Common myeloid progenitor, CD34-positive (primary cell): ENCODE measurements around the gene UGCG.
A peak's percentile ranks its signal among the peaks of the same experiment; 100 is the strongest.

Source experiments
- CTCF ChIA-PET: fragments of 350-600 bp; sonication (Branson Sonifier 250); formaldehyde crosslinking; loops from one replicate; lab custom pipeline; 2021; ENCODE audit warnings: antibody characterized with exemption; lab: Charles Lee
- POLR2A ChIA-PET: fragments of 350-600 bp; sonication (Branson Sonifier 250); formaldehyde crosslinking; loops from one replicate; lab custom pipeline; 2021; ENCODE audit warnings: antibody characterized with exemption; lab: Charles Lee
- DNase-seq, 3 donors: peaks; one replicate each; pipeline versions ENCODE4 v3.0.0 to v3.0.0-alpha.2; 2013
- H3K27ac ChIP-seq, 2 experiments: 1 replicate in 1 of 2; 2 replicates in 1 of 2; pipeline ENCODE4 v1.7.0; 2013; ENCODE audit warnings: inconsistent platforms in 2 of 2, low read length in 2 of 2, mild to moderate bottlenecking in 2 of 2, low read depth in 1 of 2, moderate library complexity in 1 of 2; ENCODE audit not compliant: severe bottlenecking in 2 of 2, insufficient read depth in 1 of 2, poor library complexity in 1 of 2
- H3K27me3 ChIP-seq, 5 experiments: replicated peaks in 2 of 5; 1 replicate in 3 of 5; 2 replicates in 2 of 5; pipeline versions ENCODE4 v1.6.1 to v1.7.0; 2013; ENCODE audit warnings: low read length in 4 of 5, mild to moderate bottlenecking in 2 of 5, moderate library complexity in 2 of 5, inconsistent platforms in 1 of 5; ENCODE audit not compliant: insufficient read depth in 5 of 5, control insufficient read depth in 4 of 5
- H3K36me3 ChIP-seq, 4 experiments: 1 replicate in 2 of 4; 2 replicates in 2 of 4; pipeline versions ENCODE4 v1.6.1 to v1.7.0; 2013; ENCODE audit warnings: low read length in 3 of 4, control low read depth in 1 of 4, mild to moderate bottlenecking in 1 of 4; ENCODE audit not compliant: control insufficient read depth in 4 of 4, insufficient read depth in 4 of 4
- H3K4me1 ChIP-seq, 4 experiments: 1 replicate in 3 of 4; 2 replicates in 1 of 4; pipeline versions ENCODE4 v1.6.1 to v1.7.1; 2013; ENCODE audit warnings: low read length in 3 of 4, mild to moderate bottlenecking in 3 of 4, control low read depth in 1 of 4, inconsistent platforms in 1 of 4, moderate library complexity in 1 of 4; ENCODE audit not compliant: control insufficient read depth in 4 of 4, insufficient read depth in 4 of 4; ENCODE audit errors: control extremely low read depth in 1 of 4
- H3K4me3 ChIP-seq, 7 experiments: 1 replicate in 4 of 7; 2 replicates in 3 of 7; pipeline versions ENCODE4 v1.5.1 to v1.7.0; 2013; ENCODE audit warnings: mild to moderate bottlenecking in 7 of 7, low read length in 6 of 7, moderate library complexity in 6 of 7, inconsistent platforms in 2 of 7, low read depth in 2 of 7, control low read depth in 1 of 7; ENCODE audit not compliant: insufficient read depth in 4 of 7, control insufficient read depth in 1 of 7; ENCODE audit errors: extremely low read depth in 1 of 7
- H3K9me3 ChIP-seq, 5 experiments: 1 replicate in 4 of 5; 2 replicates in 1 of 5; pipeline versions ENCODE4 v1.6.1 to v1.7.1; 2013; ENCODE audit warnings: low read length in 4 of 5, mild to moderate bottlenecking in 2 of 5, inconsistent platforms in 1 of 5, low read depth in 1 of 5, moderate library complexity in 1 of 5; ENCODE audit not compliant: control insufficient read depth in 4 of 5, insufficient read depth in 2 of 5; ENCODE audit errors: control extremely low read depth in 1 of 5
- WGBS: methylation state at CpG from one replicate; pipeline ENCODE4 v1.1.5; 2013; ENCODE audit not compliant: insufficient coverage; 5-methylcytosine and 5-hydroxymethylcytosine counted together

UGCG gene

DNA sequence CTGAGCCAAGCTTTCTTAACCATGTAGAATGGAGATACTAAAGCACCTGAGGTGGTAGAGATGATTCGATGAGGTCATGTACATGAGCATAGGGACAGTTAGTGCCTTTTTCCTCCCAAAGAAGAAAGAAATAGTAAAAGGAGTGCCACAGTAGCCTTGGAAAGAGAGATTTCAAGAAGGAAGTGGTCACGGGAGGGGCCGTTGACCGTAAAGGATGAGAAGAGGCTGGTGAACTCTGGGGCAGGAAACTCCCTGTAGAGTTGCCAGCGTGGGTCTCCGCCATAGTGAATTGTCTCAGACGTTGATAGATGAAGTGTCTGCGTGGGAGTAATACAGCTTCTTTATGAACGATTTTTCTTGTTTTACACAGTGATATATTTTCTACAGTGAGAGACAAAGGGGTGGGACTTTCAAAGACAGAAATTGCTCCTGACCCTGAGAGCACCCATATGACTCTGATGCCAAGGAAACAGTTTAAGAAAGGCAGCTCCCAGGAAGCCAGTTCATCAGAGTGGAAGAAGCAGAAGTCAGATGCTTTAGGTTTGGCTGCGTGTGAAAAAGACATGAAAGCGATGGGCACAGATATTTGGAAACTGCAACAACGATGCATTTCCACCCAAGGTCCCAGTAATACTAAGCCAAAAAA is 41.3 kb downstream of the UGCG start:
- ChIA-PET POLR2A (no interaction called here), CTCF (interaction anchor here (0.6 kb wide), 1 partner anchor 843 kb away, joined by 4 read pairs; no protein-coding TSS in a partner anchor)
- peak overlapping the region in 1 of 7 experiments; percentile 31 for H3K4me3 ChIP-seq
- peak; percentile 11 to 71 (median 63) for DNase-seq
- H3K4me1 ChIP-seq: peaks cover 3 to 14% (median 10%) of the 10 kb centered on the region in 4 experiments
- peaks cover 0 to 1% (median 0%) of the 10 kb centered on the region in 5 experiments for H3K27me3 ChIP-seq
- WGBS: 35% methylated on average over 9 of the region's 12 CpGs
- H3K9me3 ChIP-seq: no peaks in the 10 kb centered on the region
- H3K36me3 ChIP-seq: peaks cover 0 to 5% (median 0%) of the 10 kb centered on the region in 4 experiments
- no peak overlapping the region for H3K27ac ChIP-seq

DNA sequence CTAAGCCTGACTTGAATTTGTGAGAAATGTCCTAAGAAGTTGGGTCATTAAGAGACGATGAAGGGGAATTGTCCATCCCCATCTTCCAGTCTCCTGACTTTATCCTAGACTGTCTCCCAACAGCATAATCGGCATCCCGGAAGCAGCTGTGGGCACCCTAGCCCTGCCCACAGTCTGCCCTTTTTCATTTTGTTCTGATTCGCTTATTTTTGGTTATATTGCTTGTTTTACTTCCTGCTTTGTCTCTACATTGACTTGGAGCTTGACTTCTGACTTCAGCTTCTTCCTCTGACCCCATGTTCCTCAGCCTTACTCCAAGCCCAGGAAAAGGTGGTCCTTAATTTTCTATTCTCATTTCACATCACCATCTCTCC is 41.8 kb downstream of the UGCG start:
- peaks cover 0 to 5% (median 0%) of the 10 kb centered on the region in 5 experiments for H3K27me3 ChIP-seq
- H3K4me1 ChIP-seq: peaks cover 3 to 14% (median 10%) of the 10 kb centered on the region in 4 experiments
- H3K27ac ChIP-seq: no peak overlapping the region
- no peaks in the 10 kb centered on the region for H3K9me3 ChIP-seq
- WGBS: 91% methylated on average over 4 of the region's 4 CpGs
- CTCF ChIA-PET: interaction anchor here (0.6 kb wide), 1 partner anchor 843 kb away, joined by 4 read pairs; no protein-coding TSS in a partner anchor
- POLR2A ChIA-PET: no interaction called here
- H3K36me3 ChIP-seq: peaks cover 0 to 2% (median 0%) of the 10 kb centered on the region in 4 experiments
- no peak overlapping the region for H3K4me3 ChIP-seq
- DNase-seq: no peak

DNA sequence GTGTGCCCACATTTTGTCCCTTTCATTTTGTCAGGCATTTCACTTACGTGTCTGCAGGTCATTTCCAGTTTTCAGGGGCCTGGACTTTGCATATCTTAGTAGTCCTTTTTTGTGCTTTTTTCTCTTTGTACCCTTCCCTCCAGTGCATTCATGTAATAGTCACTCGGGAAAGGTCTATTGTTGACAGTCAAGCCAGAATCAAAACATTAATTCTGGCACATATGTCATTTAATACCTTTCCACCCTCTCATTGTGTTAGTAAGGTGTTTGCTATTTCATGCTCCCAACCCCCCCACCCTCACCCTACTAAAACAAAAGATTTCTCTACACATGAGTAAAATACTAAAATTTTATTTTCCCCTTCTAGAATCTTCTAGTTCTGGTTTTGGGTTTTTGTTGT is 42.7 kb downstream of the UGCG start:
- no peak for DNase-seq
- no peaks in the 10 kb centered on the region for H3K9me3 ChIP-seq
- ChIA-PET CTCF (no interaction called here), POLR2A (no interaction called here)
- peaks cover 3 to 14% (median 10%) of the 10 kb centered on the region in 4 experiments for H3K4me1 ChIP-seq
- no peak overlapping the region for H3K27ac ChIP-seq
- no peak overlapping the region for H3K4me3 ChIP-seq
- WGBS: 88% methylated on average over 1 of the region's 2 CpGs
- peaks cover 0 to 5% (median 0%) of the 10 kb centered on the region in 5 experiments for H3K27me3 ChIP-seq
- H3K36me3 ChIP-seq: no peaks in the 10 kb centered on the region

DNA sequence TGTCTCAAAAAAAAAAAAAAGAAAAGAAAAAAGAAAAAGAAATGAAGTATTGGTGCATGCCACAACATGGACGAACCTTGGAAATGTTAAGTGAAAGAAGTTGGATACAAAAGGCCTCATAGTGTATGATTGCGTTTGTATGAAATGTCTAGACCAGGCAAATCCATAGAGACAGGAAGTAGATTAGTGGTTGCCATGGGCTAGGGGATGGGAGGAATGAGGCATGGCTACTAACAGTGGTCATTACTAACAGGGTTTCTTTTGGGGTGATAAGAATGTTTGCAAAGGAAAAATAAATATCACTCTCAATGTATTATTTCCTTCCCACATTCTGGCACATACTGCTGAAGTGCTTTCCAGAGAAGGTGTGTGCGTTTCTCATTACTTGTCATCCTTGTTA is 44.1 kb downstream of the UGCG start:
- no peaks in the 10 kb centered on the region for H3K36me3 ChIP-seq
- H3K4me3 ChIP-seq: no peak overlapping the region
- peaks cover 0 to 10% (median 2%) of the 10 kb centered on the region in 5 experiments for H3K27me3 ChIP-seq
- H3K27ac ChIP-seq: no peak overlapping the region
- peaks cover 8 to 17% (median 14%) of the 10 kb centered on the region in 4 experiments for H3K4me1 ChIP-seq
- CTCF ChIA-PET: no interaction called here
- POLR2A ChIA-PET: no interaction called here
- 100% methylated on average over 2 of the region's 3 CpGs for WGBS
- no peak for DNase-seq
- H3K9me3 ChIP-seq: no peaks in the 10 kb centered on the region

DNA sequence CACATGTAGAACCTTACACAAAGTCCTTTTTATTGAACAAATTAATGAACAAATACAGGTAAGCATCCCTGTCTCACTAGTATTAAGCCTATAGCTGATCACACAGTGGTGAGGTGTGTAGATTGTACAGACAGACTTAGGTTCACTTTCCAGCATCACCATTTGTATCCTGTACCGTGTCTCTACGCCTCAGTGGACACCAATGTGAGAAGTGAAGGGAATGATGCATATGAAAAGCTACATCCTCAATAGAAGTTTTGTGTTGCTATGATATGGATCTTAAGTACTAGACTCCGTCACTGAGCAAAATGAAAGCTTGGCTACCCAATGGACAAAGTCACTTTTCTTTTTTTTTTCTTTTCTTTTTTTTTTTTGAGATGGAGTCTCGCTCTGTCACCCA is 46.6 kb downstream of the UGCG start:
- Histone ChIP-seq H3K4me3 (no peak overlapping the region), H3K36me3 (no peaks in the 10 kb centered on the region), H3K27me3 (peaks cover 0 to 12% (median 4%) of the 10 kb centered on the region in 5 experiments), H3K4me1 (peaks cover 5 to 10% (median 6%) of the 10 kb centered on the region in 4 experiments), H3K9me3 (no peaks in the 10 kb centered on the region), H3K27ac (no peak overlapping the region)
- ChIA-PET POLR2A (no interaction called here), CTCF (no interaction called here)
- 100% methylated on average over 3 of the region's 4 CpGs for WGBS
- DNase-seq: no peak

GRCh38 chr9:111943746-111944145 is 47.1 kb downstream of the UGCG start:
- Histone ChIP-seq H3K4me3 (no peak overlapping the region), H3K27ac (no peak overlapping the region), H3K4me1 (peaks cover under 1 to 7% (median 5%) of the 10 kb centered on the region in 4 experiments), H3K9me3 (no peaks in the 10 kb centered on the region), H3K27me3 (peaks cover 0 to 15% (median 6%) of the 10 kb centered on the region in 5 experiments), H3K36me3 (no peaks in the 10 kb centered on the region)
- WGBS: 100% methylated on average over 2 of the region's 3 CpGs
- no peak for DNase-seq
- POLR2A ChIA-PET: no interaction called here
- CTCF ChIA-PET: no interaction called here

- Histone ChIP-seq H3K4me1 (peaks cover 0 to 7% (median 5%) of the 10 kb centered on the region in 4 experiments), H3K9me3 (no peaks in the 10 kb centered on the region), H3K36me3 (no peaks in the 10 kb centered on the region), H3K4me3 (no peak overlapping the region), H3K27me3 (peaks cover 0 to 18% (median 6%) of the 10 kb centered on the region in 5 experiments), H3K27ac (no peak overlapping the region)
- POLR2A ChIA-PET: no interaction called here
- CTCF ChIA-PET: no interaction called here
- no CpG with 5 or more reads among the region's 3 CpGs for WGBS
- no peak for DNase-seq
These were observed 47.7 kb downstream of the UGCG start for GRCh38 chr9:111944241-111944866.
